Stimulated activated CD4-positive, alpha-beta T cell treated with anti-CD3 and anti-CD28 coated beads, Interleukin-4, amount 100 ng/mL, for 48 hours (primary cell): ENCODE measurements around the gene PRDM16.

Source experiments
- DNase-seq, 2 donors: peaks; one replicate each; pipeline ENCODE4 v3.0.0-alpha.2; 2020; ENCODE audit warnings: low read depth in 2 of 2

Gene PRDM16

DNA sequence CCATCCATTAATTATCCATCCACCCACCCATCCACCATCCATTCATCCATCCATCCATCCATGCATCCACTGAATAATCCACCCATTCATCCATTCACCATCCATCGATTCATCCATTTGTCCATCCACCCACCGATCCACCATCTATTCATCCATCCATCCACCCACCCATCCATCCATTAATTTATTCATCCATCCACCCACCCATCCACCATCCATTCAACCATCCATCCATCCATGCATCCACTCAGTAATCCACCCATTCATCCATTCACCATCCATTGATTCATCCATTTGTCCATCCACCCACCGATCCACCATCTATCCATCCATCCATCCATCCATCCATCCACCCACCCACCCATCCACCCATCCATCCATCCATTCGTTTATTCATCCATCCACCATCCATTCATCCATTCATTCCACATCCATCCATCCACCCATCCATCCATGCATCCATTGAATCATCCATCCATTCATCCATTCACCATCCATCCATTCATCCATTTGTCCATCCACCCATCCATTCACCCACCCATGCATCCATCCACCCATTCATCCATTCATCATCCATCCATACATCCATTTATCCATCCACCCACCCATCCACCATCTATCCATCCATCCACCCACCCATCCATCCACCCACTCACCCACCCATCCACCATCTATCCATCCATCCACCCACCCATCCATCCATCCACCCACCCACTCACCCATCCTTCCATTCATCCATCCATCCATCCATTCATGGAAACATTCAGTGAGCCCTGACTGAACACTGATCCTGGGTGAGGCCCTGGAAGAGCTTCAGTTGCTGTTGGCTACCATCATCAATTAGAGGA lies 302.1 kb downstream of the PRDM16 start:
- DNase-seq: no peak

DNA sequence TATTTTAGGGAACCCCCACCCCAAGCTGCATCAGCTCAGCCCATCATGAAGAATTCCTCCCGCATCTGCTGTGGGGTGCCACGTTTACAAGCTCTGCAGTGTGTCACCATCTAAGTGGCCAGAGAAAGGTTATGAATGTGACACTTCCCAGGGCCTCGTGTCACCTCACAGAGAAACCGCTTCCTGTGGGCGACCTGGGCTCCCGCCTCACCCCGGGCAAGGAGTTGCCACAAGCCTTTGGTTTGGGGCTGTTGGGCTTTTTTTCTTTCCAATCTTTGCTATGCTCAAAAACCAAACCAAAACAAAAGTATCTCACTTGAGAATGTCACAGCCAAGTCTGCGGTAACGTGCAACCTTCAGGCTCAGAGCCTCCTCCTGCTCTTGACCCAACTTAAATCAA lies 303.3 kb downstream of the PRDM16 start:
- DNase-seq: no peak

DNA sequence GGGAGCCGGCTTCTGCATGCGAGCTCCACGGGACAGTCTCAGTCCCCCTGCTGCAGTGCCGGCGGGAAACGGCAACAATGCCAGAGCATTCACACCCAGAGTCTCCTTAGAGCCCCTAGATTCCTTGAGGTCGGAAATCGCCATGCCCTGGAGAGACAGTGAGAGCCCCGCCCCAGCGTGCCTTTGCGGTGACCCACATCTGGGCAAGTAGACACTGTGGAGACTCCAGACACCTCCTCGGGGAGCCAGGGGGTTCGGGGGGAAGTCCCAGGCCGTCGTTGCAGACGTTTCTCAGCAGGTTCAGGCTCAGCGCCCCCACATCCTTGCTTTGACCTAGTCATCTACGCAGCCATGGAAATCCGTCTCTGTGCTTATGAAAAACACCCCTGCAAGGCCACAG lies 304.2 kb downstream of the PRDM16 start:
- DNase-seq: no peak

DNA sequence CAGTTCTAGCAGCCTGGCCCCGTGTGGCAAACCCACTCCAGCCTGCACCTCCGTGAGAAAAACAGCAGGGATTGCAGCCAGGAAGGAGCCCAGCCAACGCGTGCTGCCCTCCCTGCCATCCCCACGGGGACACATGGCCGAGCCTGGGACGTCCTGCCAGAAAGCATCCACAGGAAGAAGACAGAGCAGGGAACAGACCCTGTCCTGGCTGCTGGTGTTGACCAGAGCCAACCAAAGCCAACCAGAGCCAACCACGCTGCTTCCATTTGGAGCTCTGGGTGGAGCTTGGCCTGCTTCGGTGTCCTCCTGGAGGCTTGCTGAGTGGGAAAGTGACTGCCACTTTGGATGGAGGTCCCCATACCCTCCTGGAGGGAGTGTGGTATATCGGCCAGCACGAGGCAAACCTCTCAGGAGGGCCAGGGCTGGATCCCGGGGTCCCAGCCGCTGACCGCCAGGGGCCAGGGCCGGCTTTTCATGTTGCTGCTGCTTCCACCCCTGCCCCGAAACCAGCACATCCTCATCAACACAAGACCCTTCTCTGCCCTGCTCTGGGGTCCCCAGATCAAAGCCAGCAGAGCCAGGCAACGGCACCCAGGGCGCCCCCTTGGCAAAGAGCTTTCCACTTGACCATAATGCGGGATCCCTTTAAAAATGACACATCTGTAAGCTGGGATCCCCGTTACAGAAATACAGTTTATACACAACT lies 304.9 kb downstream of the PRDM16 start:
- DNase-seq: no peak

DNA sequence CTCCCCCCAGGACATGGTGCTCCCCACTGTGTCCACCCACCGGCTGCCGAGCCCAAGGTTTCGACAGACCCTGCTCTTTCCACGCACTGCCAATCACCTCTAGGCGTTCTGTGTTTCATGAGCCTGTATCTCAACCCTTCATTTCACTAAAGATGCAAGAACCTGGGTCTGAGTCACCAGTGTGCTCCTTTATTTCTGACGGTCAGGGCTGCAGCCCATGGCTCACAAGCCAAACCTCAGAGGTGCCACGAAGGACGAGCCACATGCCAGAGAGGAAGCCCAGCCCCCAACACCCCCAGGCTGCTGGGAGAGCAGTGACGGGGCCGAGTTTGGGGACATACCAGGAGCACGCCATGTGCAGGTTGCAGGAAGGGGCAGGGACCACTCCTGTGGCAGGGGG lies 306.2 kb downstream of the PRDM16 start:
- no peak for DNase-seq

DNA sequence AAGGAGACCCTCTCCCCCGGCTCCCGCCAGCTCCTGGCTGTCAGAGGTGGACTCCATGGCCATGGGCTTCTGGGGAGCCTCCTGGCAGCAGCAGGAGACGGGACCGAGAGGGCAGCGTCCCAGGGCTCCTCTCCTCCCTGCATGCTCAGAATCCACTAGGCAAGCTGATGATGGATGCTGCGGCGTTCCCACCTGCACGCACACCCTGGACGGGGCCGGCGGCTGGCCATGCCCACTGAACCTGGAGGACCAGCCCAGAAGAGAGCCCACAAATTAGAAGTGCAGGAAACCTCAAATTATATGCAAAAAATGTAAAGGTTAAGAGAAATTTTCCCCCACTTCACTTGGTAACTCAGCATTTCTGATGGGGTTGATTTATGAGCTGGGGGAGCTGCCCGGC lies 308.2 kb downstream of the PRDM16 start:
- no peak for DNase-seq

DNA sequence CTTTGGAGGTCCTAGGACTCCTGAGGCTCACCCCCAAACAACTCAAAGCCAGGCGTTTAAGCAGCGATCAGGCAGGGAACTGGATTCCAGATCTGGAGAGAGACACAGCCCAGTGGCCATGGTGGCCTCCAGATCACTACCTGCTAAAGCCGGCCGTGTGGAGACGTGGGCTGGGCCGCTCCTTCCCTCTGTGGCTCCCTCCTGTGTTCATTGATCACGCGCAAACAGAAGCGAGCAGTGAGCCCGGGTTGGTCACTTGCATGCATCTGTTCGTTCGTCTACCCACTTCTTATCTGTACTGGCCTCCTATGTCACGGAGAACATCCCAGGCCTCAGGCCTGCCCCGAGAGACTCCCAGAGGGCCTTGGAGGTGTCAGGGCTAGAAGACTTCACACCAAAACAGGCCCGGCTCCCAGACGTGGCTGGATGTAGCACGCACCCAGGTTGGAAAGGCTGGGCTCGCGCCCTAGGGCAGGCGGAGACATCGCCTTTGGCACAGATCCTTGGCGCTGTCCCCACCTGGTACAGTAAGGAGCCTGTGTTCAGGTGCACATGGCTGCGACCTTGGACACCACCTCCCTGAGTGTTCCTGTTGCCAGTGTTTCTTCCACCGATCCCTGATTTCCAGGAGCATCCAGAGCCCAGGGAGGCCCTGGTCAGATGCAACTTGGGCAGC lies 308.7 kb downstream of the PRDM16 start:
- no peak for DNase-seq

DNA sequence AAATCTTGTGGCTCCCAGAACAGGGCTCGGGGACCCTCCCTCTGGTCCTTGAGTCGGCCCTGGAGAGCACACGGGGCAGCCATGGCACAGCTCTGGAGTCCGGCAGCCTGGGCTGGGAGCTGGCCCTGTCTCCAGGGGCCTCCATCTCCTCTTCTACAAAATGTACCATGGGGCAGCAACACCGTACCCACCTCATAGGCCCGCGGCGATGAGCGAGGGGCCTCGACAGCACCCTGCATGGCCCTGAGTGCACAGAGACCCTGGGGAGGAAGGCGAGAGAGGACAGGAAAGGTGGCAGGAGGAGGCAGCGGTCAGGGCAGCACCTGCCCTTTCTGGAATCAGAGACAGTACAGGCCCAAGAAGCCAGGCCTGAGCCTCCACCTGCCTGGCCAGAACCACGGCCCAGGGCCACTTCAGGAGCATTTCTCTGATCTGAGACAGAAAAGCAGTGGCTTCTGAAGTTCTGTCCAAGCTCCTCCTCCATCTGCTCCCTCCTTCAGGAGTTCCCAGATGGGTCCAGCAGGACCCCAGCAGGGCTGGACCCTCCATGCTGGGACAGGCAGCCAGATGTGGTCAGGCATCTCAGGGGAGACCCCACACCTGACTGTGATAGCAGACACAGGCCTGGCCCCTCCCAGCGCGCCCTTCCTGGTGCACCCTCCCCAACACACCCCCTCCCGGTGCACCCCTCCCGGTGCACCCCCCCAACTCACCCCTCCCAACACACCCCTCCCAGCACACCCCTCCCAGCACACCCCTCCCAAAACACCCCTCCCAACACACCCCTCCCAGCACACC lies 309.6 kb downstream of the PRDM16 start:
- no peak for DNase-seq

DNA sequence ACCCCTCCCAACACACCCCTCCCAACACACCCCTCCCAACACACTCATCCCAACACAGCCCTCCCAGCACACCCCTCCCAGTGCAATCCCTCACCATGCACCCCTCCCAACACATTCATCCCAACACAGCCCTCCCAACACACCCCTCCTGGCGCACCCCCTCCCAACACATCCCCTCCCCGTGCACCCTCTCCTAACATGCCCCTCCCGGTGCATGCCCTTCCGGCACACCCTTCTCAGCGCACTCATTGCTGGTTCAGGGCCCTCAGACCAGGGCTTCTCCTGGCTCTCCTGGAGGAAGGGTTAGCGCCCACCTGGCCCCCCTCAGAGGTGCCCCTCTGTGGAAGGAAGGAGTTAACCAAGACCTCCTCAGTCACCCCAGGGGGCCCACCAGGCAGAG lies 310.9 kb downstream of the PRDM16 start:
- no peak for DNase-seq

DNA sequence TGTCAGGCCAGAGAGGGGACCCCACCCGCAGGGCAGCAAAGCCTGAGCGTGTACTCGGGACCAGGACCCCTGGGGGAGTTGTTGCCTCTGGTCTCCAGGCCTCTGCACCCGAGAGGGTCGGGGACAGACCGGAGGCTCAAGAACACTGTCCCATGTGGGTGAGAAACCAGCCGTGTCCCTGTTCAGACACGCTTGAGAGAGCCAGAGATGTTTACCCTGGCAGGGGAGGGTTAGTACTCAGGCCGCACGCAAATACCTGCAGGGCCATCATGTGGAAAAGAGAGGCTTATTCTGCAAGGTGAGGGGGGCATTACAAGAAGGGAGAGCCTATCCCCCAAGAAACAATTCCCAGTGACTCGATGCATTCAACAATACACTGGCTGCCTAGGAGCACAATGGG lies 311.5 kb downstream of the PRDM16 start:
- no peak for DNase-seq

DNA sequence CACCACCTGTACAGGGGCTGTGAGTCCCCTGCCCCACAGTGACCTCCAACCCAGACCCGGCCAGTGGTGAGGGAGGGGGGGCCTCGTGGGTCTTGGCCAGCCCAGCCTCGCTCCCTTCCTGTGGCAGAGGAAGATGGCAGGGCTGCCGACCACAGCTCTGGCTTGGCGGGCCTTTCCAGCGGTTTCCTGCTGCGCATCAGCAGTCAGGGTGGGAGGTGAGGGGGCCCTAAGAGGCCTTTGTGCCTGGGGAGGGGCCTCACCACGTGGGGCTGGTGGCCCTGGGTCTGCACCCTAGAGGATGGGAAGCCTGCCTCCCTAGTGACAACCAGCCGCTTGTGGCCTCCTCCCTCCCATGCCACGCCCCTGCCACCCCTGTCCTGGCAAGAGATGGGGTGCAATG lies 312.9 kb downstream of the PRDM16 start:
- no peak for DNase-seq

DNA sequence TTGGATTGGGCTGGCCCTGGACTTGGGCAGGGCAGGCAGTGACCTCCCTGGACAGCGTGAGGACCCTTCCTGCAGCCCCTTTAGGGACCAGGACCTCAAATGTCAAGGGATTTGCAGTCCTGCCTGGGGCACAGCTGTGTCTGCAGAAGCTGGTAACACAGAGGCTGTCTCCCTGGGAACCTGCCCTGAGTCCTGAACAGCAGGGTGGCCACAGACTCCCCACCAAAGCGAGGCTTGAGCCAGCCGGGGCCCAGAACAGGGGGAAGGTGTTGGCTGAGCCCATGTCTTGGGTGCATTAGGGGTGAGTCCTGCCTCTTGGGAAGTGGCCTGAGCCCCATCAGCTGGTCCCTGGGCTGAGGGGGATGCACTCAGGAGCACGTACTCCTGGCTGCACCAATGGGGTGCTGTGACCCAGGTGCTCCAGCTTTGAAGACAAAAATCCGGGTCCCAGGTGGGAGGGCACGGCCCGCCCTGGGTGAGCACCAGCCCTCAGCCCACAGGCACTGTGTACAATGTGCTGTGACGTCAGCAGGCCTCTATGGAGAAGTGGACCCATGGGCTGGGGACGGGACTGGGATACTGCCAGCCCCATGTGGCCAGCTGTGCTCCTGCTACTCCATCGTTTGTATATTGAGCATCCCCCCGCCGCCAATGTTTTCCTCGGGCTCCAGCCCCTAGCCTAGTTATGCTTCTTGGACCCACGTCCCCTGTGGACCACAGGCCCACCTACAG lies 313.5 kb downstream of the PRDM16 start:
- no peak for DNase-seq

DNA sequence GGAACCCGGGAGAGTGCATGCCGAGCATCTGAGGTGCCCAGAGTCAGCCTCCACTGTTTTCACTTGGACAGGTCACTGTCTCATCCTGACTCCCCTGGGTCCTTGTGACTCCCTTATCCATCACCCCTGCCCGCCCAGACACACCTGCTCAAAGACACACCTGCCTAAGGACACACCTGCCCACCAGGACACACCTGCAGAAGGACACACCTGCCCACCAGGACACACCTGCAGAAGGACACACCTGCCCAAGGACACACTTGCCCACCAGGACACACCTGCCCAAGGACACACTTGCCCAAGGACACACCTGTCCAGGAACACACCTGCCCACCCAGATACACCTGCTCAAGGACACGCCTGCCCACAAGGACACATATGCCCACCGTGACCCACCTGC lies 314.7 kb downstream of the PRDM16 start:
- no peak for DNase-seq

DNA sequence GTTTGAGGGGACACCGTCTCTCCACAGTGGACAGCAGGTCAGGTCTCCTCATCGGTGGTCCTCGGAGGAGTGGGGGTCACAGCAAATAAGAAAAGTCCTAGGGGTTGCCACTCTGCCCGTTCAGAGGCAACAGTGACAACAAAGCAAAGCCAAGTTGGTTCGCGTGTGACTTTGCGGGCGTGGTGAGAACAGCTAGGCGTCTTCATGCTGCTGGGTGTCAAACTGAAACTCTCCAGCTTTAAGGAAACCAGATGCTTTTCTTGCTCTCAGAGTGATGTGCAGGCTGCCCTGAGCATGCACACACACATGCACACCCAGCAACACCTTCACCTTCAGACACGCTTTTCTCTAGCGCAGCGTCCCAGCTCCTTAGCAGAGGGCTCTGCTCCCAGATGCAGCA lies 315.4 kb downstream of the PRDM16 start:
- DNase-seq: no peak

DNA sequence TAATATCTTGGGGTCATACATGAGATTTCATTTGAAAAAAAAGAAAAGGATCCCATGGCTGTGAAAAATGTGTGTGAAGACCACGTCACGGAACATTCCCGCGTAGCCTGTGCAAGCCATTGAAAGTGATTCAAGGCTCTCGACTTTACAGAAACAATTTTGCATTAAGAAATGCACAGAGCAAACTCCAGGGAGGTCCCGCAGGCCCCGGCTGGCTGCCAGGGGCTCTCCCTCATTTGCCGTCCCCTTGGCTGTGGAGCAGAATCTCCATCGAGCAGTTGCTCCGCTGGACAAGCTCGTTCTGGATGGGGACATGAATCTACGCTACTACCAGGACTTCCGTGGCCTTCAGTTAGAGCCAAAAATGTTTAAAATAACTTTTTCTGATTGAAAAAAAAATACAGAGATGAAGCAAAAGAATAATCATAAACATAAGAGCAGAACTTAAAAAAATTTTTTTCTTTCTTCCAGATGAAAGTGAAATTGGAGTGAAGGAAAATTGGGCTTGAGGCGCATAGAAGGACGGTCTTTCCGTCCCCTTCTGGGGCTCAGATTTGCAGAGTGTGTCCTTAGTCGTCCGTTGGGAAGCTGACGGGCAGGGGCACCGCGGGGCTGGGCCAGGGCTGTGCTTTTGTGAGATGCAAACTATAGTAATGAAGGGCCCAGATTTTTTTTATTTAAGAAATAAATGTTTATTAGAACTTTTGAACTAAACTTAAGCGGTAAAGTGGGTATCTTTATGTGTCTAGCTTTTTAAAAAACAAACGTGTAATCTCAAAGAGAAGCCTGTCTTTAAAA lies 317.4 kb downstream of the PRDM16 start:
- no peak for DNase-seq

DNA sequence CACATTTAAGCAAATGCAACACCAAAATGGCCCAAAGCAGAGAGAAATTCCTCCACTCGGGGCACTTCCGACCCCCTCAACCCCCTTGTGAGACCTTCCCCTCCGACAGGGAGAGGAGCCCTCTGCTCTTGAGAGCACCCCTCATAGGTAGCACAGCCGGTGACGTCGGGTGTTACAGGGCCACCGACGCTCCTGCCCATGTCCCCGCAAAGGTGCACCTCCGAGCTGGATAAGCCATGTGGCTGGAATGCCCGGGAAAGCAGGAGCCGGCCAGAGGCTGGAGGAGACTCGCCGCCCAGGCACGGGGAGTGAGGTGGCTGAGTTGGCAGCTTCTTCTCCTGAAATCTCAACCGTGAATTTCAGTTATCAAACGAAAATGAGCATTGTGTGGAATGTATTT lies 318.4 kb downstream of the PRDM16 start:
- DNase-seq: no peak

DNA sequence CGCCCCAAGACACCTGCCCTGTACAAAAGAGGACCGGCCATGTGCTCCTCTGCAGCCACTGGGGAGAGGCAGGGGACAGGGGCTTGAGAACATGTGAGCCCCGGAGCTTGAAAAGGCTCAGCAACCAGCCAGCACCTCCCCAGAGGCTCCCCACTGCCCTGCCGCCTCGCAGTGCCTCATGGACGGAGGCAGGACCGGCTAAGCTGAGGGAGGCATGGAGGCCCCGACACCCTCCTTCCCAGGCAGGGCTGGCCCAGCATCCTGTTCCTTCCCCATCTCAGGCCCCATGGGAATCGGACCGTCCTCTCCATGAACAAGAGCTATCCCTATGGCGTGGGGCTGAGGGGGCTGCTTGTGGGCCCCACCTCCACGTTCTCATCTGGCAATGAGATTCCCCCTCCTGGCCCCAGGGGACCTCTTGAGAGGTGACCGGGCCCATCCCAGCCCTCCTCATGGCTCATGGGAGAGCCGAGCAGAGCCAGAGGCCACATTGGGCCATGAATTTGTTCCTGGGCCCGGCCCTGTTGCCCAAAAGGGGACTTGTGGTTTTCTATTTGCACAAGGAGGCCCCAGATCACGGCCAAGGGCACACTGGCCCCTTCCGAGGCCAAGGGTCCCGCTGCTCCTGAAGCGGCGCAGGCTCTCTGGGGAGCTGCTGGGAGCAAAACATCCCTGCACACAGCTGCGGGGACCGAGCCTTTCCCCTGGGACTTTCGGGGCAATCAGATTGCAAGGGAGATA lies 320.3 kb downstream of the PRDM16 start:
- DNase-seq: no peak

DNA sequence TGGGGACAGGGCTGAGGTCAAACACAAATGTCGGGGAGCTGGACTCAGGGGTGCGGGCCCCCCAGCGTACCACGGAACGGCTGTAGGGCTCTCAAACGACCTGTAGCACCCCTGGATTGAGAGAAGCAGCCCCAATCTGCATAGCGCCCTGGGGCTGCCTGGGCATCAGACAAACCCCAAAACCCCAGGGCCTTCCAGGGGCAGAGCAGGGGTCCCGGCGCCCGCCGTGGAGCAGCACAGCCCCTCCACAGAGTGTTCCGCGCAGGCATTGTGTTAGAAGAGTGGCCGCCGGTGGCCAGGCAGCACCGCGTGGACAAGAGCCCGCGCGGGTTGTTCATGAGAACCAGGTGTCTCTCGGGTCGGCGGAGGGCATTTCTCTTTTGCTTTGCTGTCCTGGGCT lies 321.3 kb downstream of the PRDM16 start:
- DNase-seq: no peak

DNA sequence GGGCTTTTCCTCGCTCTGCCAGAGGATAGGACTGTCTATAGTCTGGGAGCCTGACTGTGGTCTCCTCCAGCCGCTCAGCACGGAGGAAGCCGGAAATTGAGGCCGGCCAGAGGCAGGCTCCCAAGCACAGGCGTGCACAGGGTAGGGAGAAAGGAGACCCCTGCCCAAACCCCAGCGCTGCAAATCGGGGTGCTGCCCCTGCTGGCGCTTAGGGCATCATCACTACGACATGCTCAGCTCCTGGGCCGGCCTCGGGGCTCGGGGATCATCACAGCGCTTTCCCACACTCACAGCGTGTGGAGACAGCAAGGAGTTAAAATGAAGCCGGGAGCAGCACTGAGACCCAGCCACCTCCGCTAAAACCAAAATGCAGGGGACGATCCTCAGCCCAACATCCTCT lies 322.7 kb downstream of the PRDM16 start:
- no peak for DNase-seq
